Adrenal gland (tissue), 5 donors: ENCODE results near the gene CRYBG1.

Source experiments
- CTCF ChIP-seq, 6 experiments: fragments of 450-650 bp in 4 of 6; fragments of 200-600 bp in 2 of 6; sonication (generic) in 1 of 6; IDR thresholded peaks; 1 replicate in 5 of 6; 2 replicates in 1 of 6; pipeline versions ENCODE4 v1.5.1 to v1.8.0; 2016 to 2021; ENCODE audit warnings: antibody characterized with exemption in 6 of 6, mild to moderate bottlenecking in 2 of 6, moderate library complexity in 1 of 6
- POLR2A ChIP-seq, 2 donors: fragments of 450-650 bp; IDR thresholded peaks; one replicate each; pipeline ENCODE4 v1.6.1; 2017; ENCODE audit warnings: antibody characterized with exemption in 2 of 2, mild to moderate bottlenecking in 2 of 2, moderate library complexity in 1 of 2
- donor health status: DM: no; HTN: no; CAD: no.

GRCh38 chr6:106527117-106527516 lies 166.6 kb downstream of the CRYBG1 start:
- TF ChIP-seq CTCF (IDR thresholded peaks at IDR 0.05) (no peak), POLR2A (IDR thresholded peaks at IDR 0.05) (no peak)
